Stimulated activated CD8-positive, alpha-beta memory T cell treated with anti-CD3 and anti-CD28 coated beads, Interleukin-15, amount 100 ng/mL, for 24 hours (primary cell): ENCODE measurements around the gene RNU5D-1.

ENCODE experiments used
- DNase-seq: peaks from one replicate; pipeline ENCODE4 v3.0.0-alpha.2; 2020; ENCODE audit warnings: low read depth

The RNU5D-1 gene

GRCh38 chr1:44698138-44698537 is 32.8 kb downstream of the RNU5D-1 start:
- DNase-seq, result no peak

GRCh38 chr1:44696789-44697345 is 34.1 kb downstream of the RNU5D-1 start:
- DNase-seq, result no peak

- no peak for DNase-seq
Measured at GRCh38 chr1:44696101-44696500, 34.9 kb downstream of the RNU5D-1 start.

GRCh38 chr1:44695671-44696070 is 35.3 kb downstream of the RNU5D-1 start:
- DNase-seq, result no peak

- DNase-seq, result no peak
Measured at GRCh38 chr1:44694863-44695478, 36.0 kb downstream of the RNU5D-1 start.

- DNase-seq, result no peak
Measured at GRCh38 chr1:44693900-44694299, 37.1 kb downstream of the RNU5D-1 start.

- DNase-seq, result no peak
Measured at GRCh38 chr1:44693159-44693558, 37.8 kb downstream of the RNU5D-1 start.

- no peak for DNase-seq
Measured at GRCh38 chr1:44689447-44689765, 41.6 kb downstream of the RNU5D-1 start.

- no peak for DNase-seq
Measured at GRCh38 chr1:44688760-44689446, 42.1 kb downstream of the RNU5D-1 start.

GRCh38 chr1:44685881-44686280 is 45.1 kb downstream of the RNU5D-1 start:
- DNase-seq, result no peak

GRCh38 chr1:44685218-44685617 is 45.8 kb downstream of the RNU5D-1 start:
- DNase-seq, result no peak

GRCh38 chr1:44684525-44684924 is 46.4 kb downstream of the RNU5D-1 start:
- no peak for DNase-seq

GRCh38 chr1:44682883-44683265 is 48.1 kb downstream of the RNU5D-1 start:
- DNase-seq, result no peak

- DNase-seq, result no peak
Measured at GRCh38 chr1:44681905-44682882, 48.8 kb downstream of the RNU5D-1 start.
